Suprapubic skin (tissue), 4 donors: ENCODE data around the gene CD37.

Experiments used
- EP300 ChIP-seq: sonication (generic); formaldehyde crosslinking; IDR thresholded peaks from one replicate; pipeline ENCODE4 v1.6.1; 2017; ENCODE audit warnings: antibody characterized with exemption
- POLR2A ChIP-seq, 2 donors: fragments of 450-650 bp; IDR thresholded peaks; one replicate each; pipeline ENCODE4 v1.6.1; 2017; ENCODE audit warnings: antibody characterized with exemption in 2 of 2, mild to moderate bottlenecking in 2 of 2, moderate library complexity in 2 of 2
- POLR2AphosphoS5 ChIP-seq, 3 donors: sonication (generic); formaldehyde crosslinking; IDR thresholded peaks; one replicate each; pipeline ENCODE4 v1.6.1; 2017; ENCODE audit warnings: antibody characterized with exemption in 3 of 3
- TF ChIP-seq, protein P1 (sequence below), 2 donors: fragments of 200-600 bp in 1 of 2; fragments of 450-650 bp in 1 of 2; sonication (generic) in 1 of 2; IDR thresholded peaks; one replicate each; pipeline ENCODE4 v1.5.1; 2016 to 2019; ENCODE audit warnings: antibody characterized with exemption in 2 of 2, mild to moderate bottlenecking in 1 of 2, moderate library complexity in 1 of 2

DNA sequence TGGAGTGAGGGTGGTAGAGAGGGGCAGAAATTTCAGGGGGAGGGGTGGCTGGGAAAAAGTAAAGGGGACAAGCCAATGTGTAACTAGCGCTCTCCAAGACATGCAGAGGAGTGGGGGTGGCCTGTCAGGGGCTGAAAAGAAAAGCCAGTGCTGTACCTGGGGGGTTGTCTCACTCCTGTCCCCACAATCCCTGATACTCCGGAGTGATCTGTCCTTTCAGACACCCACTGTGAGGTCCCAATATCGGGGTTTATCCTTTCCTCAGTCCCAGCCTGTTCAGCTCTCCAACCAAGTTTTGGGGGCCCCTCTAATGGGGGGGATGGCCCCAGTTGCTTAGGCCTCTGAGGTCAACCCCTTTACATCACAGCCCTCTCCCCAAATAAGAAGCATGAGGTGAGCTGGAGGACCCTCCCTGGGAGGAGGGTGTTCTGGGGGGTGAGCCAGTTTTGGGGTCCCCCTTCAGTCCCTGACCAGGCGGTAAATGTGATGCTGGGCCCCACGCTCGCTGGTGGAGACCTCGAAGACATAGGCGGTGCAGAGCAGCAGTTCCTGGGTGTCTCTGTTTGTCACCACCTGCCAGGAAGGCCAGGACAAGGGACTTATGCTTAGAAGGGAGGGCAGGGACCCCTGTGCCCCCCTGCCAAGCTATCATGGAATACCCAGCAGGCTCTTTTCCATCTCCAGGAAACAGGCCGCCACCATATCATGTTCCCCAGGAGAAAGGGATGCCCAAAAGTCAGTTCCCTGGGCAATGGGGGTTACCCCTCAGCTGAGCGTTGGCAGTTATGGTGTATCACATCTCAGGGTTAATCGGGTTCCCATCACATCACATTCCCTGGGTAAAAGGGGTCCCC is 5.9 kb downstream of the CD37 start:
- TF ChIP-seq, protein P1, sequence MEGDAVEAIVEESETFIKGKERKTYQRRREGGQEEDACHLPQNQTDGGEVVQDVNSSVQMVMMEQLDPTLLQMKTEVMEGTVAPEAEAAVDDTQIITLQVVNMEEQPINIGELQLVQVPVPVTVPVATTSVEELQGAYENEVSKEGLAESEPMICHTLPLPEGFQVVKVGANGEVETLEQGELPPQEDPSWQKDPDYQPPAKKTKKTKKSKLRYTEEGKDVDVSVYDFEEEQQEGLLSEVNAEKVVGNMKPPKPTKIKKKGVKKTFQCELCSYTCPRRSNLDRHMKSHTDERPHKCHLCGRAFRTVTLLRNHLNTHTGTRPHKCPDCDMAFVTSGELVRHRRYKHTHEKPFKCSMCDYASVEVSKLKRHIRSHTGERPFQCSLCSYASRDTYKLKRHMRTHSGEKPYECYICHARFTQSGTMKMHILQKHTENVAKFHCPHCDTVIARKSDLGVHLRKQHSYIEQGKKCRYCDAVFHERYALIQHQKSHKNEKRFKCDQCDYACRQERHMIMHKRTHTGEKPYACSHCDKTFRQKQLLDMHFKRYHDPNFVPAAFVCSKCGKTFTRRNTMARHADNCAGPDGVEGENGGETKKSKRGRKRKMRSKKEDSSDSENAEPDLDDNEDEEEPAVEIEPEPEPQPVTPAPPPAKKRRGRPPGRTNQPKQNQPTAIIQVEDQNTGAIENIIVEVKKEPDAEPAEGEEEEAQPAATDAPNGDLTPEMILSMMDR (IDR thresholded peaks at IDR 0.05) = no peak
- TF ChIP-seq POLR2A (IDR thresholded peaks at IDR 0.05) = no peak
- no peak for TF ChIP-seq EP300
- no peak for TF ChIP-seq POLR2AphosphoS5 (IDR thresholded peaks at IDR 0.05)
